Vagina (tissue), 2 donors: Measurements from ENCODE around the gene TMEM14A. TPM values are rescaled to one million over a fixed set of nuclear protein-coding genes. Genes with fewer than 3 reads are reported as not detected.
"Not testable (repeated sequence)": the region's sequence is repeated elsewhere in the genome, so short reads cannot be mapped to it uniquely, and the experiment has no call there.

Experiments
- DNase-seq, 2 donors: peaks; one replicate each; pipeline ENCODE4 v3.0.0-alpha.2; 2017; ENCODE audit errors: extremely low spot score in 2 of 2
- H3K27ac ChIP-seq: fragments of 200-600 bp; sonication (generic); one replicate; pipeline ENCODE4 v1.5.1; 2019
- H3K27me3 ChIP-seq: fragments of 200-600 bp; sonication (generic); one replicate; pipeline ENCODE4 v1.5.1; 2019
- H3K36me3 ChIP-seq, 2 donors: fragments of 200-600 bp; sonication (generic); one replicate each; pipeline ENCODE4 v1.5.1; 2017 to 2019
- H3K4me1 ChIP-seq: fragments of 200-600 bp; sonication (generic); one replicate; pipeline ENCODE4 v1.5.1; 2019
- H3K4me3 ChIP-seq, 2 donors: fragments of 200-600 bp; sonication (generic); 1 replicate in 1 of 2; 2 replicates in 1 of 2; pipeline ENCODE4 v1.5.1; 2016 to 2019
- H3K9me3 ChIP-seq: fragments of 200-600 bp; sonication (generic); one replicate; pipeline ENCODE4 v1.5.1; 2019
- POLR2A ChIP-seq, 2 donors: fragments of 450-650 bp; IDR thresholded peaks; one replicate each; pipeline ENCODE4 v1.6.1; 2017; ENCODE audit warnings: antibody characterized with exemption in 2 of 2, mild to moderate bottlenecking in 2 of 2, moderate library complexity in 2 of 2
- POLR2AphosphoS5 ChIP-seq, 2 donors: sonication (generic); formaldehyde crosslinking; IDR thresholded peaks; one replicate each; pipeline ENCODE4 v1.9.0; 2017; ENCODE audit warnings: antibody characterized with exemption in 2 of 2, mild to moderate bottlenecking in 2 of 2, low read depth in 1 of 2; ENCODE audit not compliant: insufficient read depth in 1 of 2
- intact Hi-C: fragments of 100-400 bp; cut with DNase I; formaldehyde crosslinking; loops from one replicate; pipeline ENCODE4 v1.15.1; 2023
- total RNA-seq: library from RNA; depleted of rRNA; stranded (reverse); fragments of >200 nt; gene quantifications from one replicate; pipeline ENCODE4 v1.2.3, GENCODE V29; 2016
- TF ChIP-seq, protein P1 (sequence below), 3 experiments: fragments of 450-650 bp in 2 of 3; fragments of 200-600 bp in 1 of 3; sonication (generic) in 1 of 3; IDR thresholded peaks; one replicate each; pipeline ENCODE4 v1.5.1; 2017 to 2019; ENCODE audit warnings: antibody characterized with exemption in 3 of 3, mild to moderate bottlenecking in 2 of 3, moderate library complexity in 2 of 3

Gene TMEM14A
- total RNA-seq, 1 donor from 2014 or later = 16.9 TPM

DNA sequence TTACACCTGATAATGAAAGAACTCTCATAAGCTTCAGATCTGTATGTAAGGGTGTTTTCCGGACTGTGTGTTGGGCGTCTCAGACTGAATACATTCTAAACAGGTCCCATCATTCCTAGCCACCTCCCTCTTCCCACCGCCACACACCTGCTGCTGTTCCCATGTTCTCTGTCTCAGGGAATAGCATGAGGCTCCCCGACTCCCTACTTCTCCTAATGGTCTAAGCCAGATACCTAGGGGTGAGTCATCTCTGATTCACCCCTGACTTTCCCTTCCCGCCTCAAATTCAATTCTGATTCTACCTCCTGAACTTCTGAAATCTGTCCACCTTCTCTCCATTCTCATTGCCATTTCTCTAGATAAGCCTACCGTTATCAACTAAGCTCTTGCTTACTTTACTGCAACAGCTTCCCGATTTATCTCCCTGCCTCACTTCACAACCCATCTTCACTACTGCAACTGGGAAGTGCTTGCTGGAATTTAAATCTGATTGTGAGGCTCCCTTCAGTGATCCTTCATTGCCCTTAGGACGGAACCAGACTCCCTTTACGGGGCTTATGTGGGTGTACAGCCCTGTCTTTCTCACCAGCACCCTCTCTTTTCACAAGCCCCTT, 1.6 kb downstream of the TMEM14A start:
- Histone ChIP-seq H3K4me3 (no peak overlapping the region), H3K4me1 (peaks cover 25% of the 10 kb centered on the region), H3K36me3 (peaks cover 0 to 13% of the 10 kb centered on the region in 2 donors), H3K27ac (no peak overlapping the region), H3K27me3 (no peaks in the 10 kb centered on the region), H3K9me3 (no peaks in the 10 kb centered on the region)
- intact Hi-C loops = no loop called here
- TF ChIP-seq POLR2A (IDR thresholded peaks at IDR 0.05) = no peak
- TF ChIP-seq POLR2AphosphoS5 (IDR thresholded peaks at IDR 0.05; ENCODE audit: insufficient read depth in 1 of 2, low read depth in 1 of 2) = no peak
- TF ChIP-seq, protein P1, sequence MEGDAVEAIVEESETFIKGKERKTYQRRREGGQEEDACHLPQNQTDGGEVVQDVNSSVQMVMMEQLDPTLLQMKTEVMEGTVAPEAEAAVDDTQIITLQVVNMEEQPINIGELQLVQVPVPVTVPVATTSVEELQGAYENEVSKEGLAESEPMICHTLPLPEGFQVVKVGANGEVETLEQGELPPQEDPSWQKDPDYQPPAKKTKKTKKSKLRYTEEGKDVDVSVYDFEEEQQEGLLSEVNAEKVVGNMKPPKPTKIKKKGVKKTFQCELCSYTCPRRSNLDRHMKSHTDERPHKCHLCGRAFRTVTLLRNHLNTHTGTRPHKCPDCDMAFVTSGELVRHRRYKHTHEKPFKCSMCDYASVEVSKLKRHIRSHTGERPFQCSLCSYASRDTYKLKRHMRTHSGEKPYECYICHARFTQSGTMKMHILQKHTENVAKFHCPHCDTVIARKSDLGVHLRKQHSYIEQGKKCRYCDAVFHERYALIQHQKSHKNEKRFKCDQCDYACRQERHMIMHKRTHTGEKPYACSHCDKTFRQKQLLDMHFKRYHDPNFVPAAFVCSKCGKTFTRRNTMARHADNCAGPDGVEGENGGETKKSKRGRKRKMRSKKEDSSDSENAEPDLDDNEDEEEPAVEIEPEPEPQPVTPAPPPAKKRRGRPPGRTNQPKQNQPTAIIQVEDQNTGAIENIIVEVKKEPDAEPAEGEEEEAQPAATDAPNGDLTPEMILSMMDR (IDR thresholded peaks at IDR 0.05) = no peak
- no peak for DNase-seq

GRCh38 chr6:52674666-52675065, 3.8 kb downstream of the TMEM14A start:
- no peak for DNase-seq
- Histone ChIP-seq H3K9me3 (no peaks in the 10 kb centered on the region), H3K4me3 (no peak overlapping the region), H3K36me3 (peaks cover 0 to 13% of the 10 kb centered on the region in 2 donors), H3K27ac (no peak overlapping the region), H3K4me1 (peaks cover 25% of the 10 kb centered on the region), H3K27me3 (no peaks in the 10 kb centered on the region)
- no peak for TF ChIP-seq POLR2AphosphoS5 (IDR thresholded peaks at IDR 0.05; ENCODE audit: insufficient read depth in 1 of 2, low read depth in 1 of 2)
- TF ChIP-seq POLR2A (IDR thresholded peaks at IDR 0.05) = no peak
- TF ChIP-seq, protein P1 (IDR thresholded peaks at IDR 0.05) = no peak
- intact Hi-C loops = no loop called here

DNA sequence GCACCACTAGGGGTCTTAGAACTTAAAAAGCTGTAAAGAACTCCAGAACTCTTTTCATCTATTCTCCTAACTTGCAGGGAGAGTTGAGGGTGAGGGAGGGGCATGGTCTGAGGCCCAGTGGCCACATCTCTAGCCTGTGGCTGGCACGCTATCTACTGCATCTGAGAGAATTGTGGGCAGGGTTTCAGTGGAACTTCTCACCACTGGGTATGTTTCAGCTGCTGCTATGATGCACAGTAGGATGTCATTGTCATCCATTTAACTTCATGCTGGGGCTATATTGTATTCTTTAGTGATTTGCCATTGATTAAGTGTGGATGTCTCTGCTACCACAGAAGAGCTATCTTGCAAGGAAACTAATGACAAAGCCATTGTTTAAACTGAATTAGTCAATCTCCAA, 4.5 kb downstream of the TMEM14A start:
- peaks cover 0 to 13% of the 10 kb centered on the region in 2 donors for H3K36me3 ChIP-seq
- TF ChIP-seq POLR2A (IDR thresholded peaks at IDR 0.05) (no peak), POLR2AphosphoS5 (IDR thresholded peaks at IDR 0.05; ENCODE audit: insufficient read depth in 1 of 2, low read depth in 1 of 2) (no peak)
- TF ChIP-seq, protein P1 (IDR thresholded peaks at IDR 0.05) = no peak
- no peak overlapping the region for H3K4me3 ChIP-seq
- no peak for DNase-seq
- H3K4me1 ChIP-seq = peaks cover 22% of the 10 kb centered on the region
- H3K27ac ChIP-seq = no peak overlapping the region
- H3K27me3 ChIP-seq = no peaks in the 10 kb centered on the region
- intact Hi-C loops = no loop called here
- no peaks in the 10 kb centered on the region for H3K9me3 ChIP-seq

- intact Hi-C loops, H3K9me3 ChIP-seq, DNase-seq, H3K27ac ChIP-seq, H3K4me3 ChIP-seq, H3K27me3 ChIP-seq: not testable (repeated sequence)
- H3K36me3 ChIP-seq = peaks cover 0 to 13% of the 10 kb centered on the region in 2 donors
- H3K4me1 ChIP-seq = peaks cover 12% of the 10 kb centered on the region
These were observed 5.7 kb downstream of the TMEM14A start for GRCh38 chr6:52676631-52677030.

DNA sequence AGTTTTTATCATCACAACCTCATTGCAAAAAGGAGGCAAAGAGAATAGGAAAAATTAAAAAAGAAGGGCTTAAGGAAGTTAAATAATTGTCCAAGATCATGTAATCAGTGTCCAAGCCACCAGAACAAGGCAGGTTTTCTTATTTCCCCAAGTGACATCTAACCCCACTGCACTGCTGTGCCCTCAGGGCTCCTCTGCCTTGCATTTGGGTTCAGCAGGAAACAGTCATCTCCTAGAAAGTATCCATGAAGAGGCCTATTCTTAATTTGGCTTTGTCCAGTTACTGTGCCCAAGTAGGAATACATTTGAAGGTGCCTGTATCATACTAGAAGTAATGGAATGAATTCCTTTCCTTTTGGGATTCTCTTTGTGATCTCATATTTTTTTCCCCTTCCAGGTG, 10.5 kb downstream of the TMEM14A start:
- Histone ChIP-seq H3K36me3 (peaks cover 0 to 24% of the 10 kb centered on the region in 2 donors), H3K4me3 (no peak overlapping the region), H3K9me3 (no peaks in the 10 kb centered on the region), H3K27me3 (no peaks in the 10 kb centered on the region), H3K4me1 (no peaks in the 10 kb centered on the region), H3K27ac (no peak overlapping the region)
- TF ChIP-seq, protein P1 (IDR thresholded peaks at IDR 0.05) = no peak
- TF ChIP-seq POLR2A (IDR thresholded peaks at IDR 0.05) = no peak
- TF ChIP-seq POLR2AphosphoS5 (IDR thresholded peaks at IDR 0.05; ENCODE audit: insufficient read depth in 1 of 2, low read depth in 1 of 2) = no peak
- DNase-seq = no peak
- intact Hi-C loops = no loop called here
